Activated CD4-positive, alpha-beta T cell treated with anti-CD3 and anti-CD28 coated beads, Interleukin-10, Interleukin-2, amounts not matched to agents 100 ng/mL and 50 ng/mL, durations not matched to agents 16 hours and 8 hours (primary cell): ENCODE measurements around the gene MEIOB.
"Not testable (repeated sequence)": the region's sequence is repeated elsewhere in the genome, so short reads cannot be mapped to it uniquely, and the experiment has no call there.

Experiments used
- DNase-seq: peaks from one replicate; pipeline ENCODE4 v3.0.0-alpha.2; 2020

Gene MEIOB

DNA sequence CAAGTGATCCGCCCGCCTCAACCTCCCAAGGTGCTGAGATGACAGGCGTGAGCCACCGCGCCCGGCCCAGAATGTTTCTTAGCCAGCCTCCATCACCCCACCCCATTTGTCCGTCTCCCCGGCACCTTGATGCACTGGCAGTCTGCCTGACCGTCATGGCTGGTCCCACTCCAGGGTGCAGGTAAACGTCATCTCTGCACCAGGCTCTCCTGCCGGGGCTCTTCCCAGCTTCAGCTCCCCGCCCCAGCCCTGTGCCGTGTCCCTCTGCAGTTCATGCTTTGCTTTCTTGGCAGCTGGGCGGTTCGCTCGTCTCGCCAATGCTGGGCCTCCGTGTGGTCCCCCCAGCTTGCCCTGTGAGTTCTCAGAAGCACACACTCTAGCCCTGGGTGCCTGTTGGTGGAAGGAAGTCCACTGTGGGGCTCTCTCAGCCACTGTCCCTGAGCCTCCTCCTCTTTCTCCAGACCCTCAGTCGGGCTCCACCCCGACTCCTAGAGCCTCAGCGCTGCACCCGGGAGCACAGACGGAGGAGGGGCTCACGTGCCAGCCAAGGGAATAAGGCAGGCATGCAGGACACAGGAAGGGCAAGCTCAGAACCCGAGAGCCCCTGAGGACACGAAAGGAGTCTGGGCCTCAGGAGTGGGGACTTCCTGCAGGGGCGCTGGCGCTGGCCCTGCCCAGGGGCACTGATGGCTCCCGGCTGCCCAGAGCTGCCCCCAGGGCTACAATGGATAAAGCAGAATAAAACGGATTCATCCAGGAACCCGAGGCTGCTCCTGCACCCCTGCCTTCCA is 34.3 kb upstream of the MEIOB start:
- DNase-seq = no peak

DNA sequence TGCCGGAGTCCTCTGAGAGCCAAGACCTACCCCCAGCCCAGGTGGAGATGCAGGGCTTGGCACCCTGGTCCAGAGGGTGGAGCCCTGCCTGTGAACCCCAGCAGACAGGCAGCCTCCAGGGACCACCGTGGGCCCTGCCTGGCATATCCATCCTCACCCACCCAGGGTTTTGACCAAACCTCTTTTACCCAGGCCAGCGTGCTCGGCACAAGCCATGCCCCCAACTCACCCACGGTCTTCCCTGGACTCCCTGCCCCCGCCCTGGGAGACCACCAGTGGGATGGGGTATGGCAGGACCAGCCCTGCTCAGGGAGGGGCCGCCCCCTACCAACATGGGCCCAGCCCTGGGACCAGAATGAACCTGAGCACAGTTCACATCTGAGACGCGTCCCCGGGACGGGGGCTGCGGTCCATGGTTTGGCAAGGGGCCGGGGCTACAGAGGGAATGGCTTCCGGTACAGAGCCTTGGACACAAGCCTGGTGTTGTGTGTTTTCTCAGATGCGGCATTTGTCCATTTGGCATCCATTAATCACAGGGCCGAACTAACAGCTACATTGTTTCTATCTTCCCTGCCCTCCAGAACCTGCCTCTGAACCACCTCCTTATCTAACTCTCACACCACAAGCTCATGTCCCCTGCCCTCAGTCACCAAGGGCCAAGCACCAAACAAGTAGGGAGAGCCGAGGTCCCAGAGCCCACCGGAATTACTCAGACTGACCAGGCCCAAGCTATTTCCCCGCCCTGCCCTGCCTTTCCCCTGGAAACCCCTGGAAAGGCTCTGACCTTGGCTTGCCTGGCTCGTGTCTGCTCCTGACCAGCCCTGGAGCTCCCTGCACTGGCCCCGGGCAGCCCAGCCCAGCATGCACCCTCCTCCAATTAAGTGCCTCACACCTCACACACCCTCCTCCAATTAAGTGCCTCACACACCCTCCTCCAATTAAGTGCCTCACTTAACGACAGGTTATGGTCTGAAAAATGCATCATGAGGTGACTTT is 32.2 kb upstream of the MEIOB start:
- no peak for DNase-seq

DNA sequence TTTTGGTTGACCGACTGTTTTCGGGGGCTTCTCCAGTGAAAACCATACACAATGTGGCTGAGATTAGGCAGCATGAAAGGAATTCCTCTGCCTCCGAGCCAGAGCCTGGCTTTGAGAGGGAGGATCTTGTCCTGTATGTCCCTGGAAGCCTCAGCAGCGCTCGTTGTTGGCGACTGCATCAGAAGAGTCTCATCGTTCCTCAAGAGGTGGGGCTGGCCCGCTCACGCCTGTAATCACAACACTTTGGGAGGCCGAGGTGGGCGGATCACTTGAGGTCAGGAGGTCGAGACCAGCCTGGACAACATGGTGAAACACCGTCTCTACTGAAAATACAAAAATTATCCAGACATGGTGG is 31.2 kb upstream of the MEIOB start:
- no peak for DNase-seq

DNA sequence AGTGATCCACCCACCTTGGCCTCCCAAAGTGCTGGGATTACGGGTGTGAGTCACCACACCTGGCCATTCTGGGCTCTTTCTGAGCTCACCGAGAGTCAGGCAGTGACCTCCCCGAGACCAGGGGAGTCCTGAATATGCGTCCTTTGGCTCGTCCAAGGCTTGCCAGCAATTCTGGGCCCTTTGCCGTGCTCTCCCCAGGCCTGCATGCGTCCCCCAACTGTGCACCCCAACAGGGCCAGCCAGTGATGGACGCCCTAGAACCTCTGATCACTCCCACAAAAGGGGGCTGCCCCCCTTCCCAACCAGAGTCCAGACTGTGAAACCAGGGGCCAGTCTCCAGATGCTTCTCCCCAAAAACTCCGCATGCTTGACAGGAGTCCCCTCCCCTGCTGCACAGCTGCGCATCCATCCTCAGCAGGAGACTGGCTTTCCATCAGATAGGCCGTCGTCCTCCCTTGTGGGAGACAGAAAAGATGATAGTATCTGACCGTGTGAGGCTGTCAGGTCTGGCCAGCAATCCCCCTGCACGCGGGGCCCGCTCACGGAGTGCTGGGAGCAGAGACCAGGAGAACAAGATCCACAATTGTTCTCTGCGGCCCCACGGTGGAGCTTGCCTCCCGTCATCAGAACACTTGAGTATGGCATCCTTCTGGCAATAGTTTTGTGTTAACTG is 30.7 kb upstream of the MEIOB start:
- no peak for DNase-seq

- DNase-seq = no peak
Observed at GRCh38 chr16:1900452-1900774, 28.4 kb upstream of the MEIOB start.

- DNase-seq = no peak
Observed at GRCh38 chr16:1899641-1900451, 27.9 kb upstream of the MEIOB start.

DNA sequence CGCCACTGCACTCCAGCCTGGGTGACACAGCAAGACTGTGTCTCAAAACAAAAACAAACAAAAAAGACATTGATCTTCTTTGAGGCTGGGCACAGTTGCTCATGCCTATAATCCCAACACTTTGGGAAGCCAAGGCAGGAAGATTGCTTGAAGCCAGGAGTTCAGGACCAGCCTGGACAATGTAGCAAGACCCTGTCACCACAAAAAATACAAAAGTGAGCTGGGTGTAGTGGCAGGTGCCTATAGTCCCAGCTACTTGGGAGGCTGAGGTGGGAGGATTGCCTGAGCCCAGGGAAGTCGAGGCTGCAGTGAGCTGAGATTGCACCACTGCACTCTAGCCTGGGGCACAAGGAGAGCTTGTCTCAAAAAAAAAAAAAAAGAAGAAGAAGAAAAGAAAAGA is 25.7 kb upstream of the MEIOB start:
- DNase-seq = not testable (repeated sequence)

DNA sequence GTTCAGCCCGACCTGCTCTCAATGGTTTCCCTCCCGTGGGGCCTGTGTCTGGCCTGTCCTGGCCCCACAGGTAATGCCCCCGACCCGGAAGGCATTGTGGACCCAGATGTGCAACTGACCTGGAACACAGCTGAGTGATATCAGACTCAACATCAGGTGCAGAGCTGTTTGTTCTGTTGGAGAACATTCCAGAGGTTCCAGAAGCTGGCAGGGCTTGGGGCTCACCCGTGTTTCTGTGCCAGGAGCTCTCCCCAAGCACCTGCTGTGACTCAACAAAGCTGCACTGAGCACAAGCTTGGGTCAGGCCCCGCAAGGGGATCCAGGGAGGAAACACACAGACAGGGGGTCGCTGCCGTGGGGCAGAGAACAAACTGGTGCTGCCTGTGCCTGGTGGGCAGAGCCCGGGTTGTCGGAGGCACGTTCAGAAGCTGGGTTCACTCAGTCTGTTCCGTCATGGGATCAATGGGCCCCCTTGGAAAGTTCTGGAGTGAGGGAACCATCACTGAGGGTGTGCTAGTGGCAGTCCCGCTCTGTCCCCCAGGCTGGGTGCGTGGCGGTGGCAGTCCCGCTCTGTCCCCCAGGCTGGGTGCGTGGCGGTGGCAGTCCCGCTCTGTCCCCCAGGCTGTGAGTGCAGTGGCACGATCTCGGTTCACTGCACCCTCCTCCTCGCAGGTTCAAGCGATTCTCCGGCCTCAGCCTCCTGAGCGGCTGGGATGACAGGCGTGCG is 24.1 kb upstream of the MEIOB start:
- DNase-seq = no peak

DNA sequence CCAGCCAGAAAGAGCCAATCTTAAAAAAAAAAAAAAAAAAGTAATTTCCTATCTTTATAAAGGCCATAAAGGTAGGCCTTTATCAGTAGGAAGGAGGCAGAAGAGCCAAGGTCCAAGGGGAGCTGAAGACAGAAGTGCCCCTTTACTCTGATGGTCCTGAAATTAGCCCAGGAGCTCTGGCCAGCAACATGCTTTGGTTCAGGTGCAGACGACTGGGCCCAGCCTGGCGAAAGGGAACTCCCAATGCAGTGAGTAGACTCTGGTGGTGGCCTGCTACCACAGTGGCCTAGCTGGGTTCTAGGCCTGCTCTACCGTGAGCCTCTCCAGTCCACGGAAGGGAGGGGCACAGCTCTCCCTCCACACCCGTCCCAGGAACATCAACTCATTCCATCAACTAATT is 23.1 kb upstream of the MEIOB start:
- no peak for DNase-seq

GRCh38 chr16:1890708-1891050 is 18.7 kb upstream of the MEIOB start:
- DNase-seq = no peak

- no peak for DNase-seq
Observed at GRCh38 chr16:1890024-1890707, 18.2 kb upstream of the MEIOB start.

- DNase-seq = no peak
Observed at GRCh38 chr16:1887711-1888354, 15.9 kb upstream of the MEIOB start.

GRCh38 chr16:1884889-1885288 is 12.9 kb upstream of the MEIOB start:
- DNase-seq = no peak

GRCh38 chr16:1884155-1884760 is 12.3 kb upstream of the MEIOB start:
- peak; percentile 25 for DNase-seq

DNA sequence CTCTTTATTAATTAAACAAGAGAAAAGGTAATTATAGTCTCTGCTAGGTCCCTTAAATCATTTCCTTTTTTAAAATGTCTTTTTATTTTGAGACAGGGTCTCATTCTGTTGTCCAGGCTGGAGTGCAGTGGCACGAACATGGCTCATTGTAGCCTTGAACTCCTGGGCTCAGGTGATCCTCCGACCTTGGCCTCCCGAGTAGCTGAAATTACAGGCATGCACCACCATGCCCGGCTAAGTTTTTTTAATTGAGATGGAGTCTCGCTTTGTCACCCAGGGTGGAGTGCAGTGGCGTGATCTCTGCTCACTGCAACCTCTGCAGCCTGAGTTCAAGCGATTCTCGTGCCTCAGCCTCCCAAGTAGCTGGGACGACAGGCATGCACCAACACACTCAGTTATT is 9.2 kb upstream of the MEIOB start:
- not testable (repeated sequence) for DNase-seq

- no peak for DNase-seq
Observed at GRCh38 chr16:1879477-1879876, 7.5 kb upstream of the MEIOB start.

- DNase-seq = no peak
Observed at GRCh38 chr16:1878256-1878655, 6.3 kb upstream of the MEIOB start.

- no peak for DNase-seq
Observed at GRCh38 chr16:1877804-1878203, 5.8 kb upstream of the MEIOB start.

- DNase-seq = no peak
Observed at GRCh38 chr16:1877089-1877488, 5.1 kb upstream of the MEIOB start.

DNA sequence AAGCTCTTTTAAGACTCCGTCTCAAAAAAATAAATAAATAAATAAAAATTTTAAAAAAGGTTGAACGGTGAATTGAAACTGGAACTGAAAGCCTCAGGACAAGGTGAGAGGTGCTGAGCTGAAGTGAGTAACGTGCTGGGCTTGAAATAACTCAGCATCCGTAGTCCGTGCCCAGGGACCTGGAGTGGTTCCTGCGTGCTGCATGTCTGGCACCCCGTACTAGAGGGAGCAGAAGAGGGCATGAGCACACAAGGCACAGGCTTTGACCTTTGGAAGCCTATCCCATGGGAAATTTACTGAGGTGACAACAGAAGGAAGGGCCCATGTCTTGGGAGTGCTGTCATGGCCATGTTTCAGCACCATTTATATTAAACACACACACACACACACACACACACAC is 4.5 kb upstream of the MEIOB start:
- DNase-seq = peak; percentile 73

DNA sequence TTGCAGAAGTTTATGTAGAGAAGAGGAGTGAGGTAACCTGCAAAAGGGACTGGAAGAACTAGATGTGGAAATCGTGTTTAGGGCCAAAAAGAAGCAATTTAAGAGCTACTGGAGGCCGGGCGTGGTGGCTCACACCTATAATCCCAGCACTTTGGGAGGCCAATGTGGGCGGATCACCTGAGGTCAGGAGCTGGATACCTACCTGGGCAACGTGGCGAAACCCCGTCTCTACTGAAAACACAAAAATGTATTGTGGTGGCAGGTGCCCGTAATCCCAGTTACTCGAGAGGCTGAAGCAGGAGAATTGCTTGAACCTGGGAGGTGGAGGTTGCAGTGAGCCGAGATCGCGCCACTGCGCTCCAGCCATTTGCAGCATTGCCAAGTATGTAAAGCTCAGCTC is 4.1 kb upstream of the MEIOB start:
- not testable (repeated sequence) for DNase-seq
